ENCODE data around the gene ZNF324B.

DNA sequence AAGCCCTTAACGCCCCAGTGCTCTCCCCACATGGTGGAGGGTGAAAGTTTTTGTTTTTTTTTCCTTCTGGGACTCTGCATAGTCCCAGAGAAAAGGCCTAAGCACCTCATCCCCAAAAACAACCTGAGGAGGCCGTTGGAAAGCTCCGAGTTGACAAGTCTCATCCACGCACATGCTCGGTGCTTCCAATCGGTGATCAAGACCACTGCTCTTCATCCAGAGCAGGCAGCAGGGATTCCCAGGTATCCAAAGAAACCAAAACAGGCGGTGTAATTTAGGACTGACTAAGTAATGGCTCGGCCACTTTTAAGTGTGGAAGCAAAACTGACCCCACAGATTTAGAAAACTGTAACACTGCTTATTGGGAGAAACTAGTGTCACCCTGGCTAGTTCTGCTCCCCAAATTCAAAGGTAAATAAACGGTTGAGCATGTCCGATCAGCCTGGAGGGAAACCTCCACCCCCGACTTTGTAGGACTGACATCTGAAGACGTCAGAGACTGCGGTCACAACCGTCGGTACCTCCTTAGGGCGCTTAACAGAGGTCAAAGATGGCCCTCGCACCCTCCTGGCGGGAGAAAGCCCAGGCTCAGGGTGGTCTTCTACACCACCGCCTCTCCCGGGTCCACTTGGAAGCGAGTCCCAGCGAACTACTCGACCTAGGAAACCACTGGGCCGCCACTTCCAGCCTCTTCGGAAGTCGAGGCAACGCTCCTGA, 23.7 kb downstream of the ZNF324B start:
- TF ChIP-seq POLR2A (IDR thresholded peaks at IDR 0.05) (no peak), CTCF (IDR thresholded peaks at IDR 0.05) (no peak), EP300 (IDR thresholded peaks at IDR 0.05) (no peak)

Measured in ovary (tissue), 3 donors.